HL-60 (cell line): ENCODE results near the gene RIMS3.

Experiments
- DNase-seq, 2 experiments: peaks; one replicate each; pipeline ENCODE4 v3.0.0-alpha.2; 2010 to 2020; ENCODE audit warnings: low read depth in 1 of 2, low spot score in 1 of 2
- H3K27ac ChIP-seq: fragments of 250-450 bp; sonication (Bioruptor Pico); replicated peaks from 2 replicates; pipeline ENCODE4 v1.5.1; 2020; ENCODE audit warnings: mild to moderate bottlenecking, moderate library complexity
- H3K27me3 ChIP-seq: fragments of 250-450 bp; sonication (Bioruptor Pico); 2 replicates; pipeline ENCODE4 v1.5.1; 2021; ENCODE audit warnings: mild to moderate bottlenecking, moderate library complexity; ENCODE audit not compliant: insufficient read depth, poor library complexity, severe bottlenecking
- H3K4me3 ChIP-seq: replicated peaks from 2 replicates; pipeline ENCODE4 v1.5.1; 2011; ENCODE audit warnings: mild to moderate bottlenecking, control low read depth, low read length; ENCODE audit not compliant: insufficient read depth
- GABPA ChIP-seq: IDR thresholded peaks from 2 replicates; pipeline ENCODE4 v1.6.1; 2012; ENCODE audit warnings: low read depth
- POLR2AphosphoS5 ChIP-seq: IDR thresholded peaks from 2 replicates; pipeline ENCODE4 v1.6.1; 2012; ENCODE audit warnings: low read depth
- REST ChIP-seq: IDR thresholded peaks from 2 replicates; pipeline ENCODE4 v1.6.1; 2012; ENCODE audit warnings: low read depth; ENCODE audit not compliant: insufficient replicate concordance
- SPI1 ChIP-seq: IDR thresholded peaks from 2 replicates; pipeline ENCODE4 v1.6.1; 2012; ENCODE audit warnings: low read depth, mild to moderate bottlenecking, borderline replicate concordance
- long read RNA-seq: library from polyadenylated mRNA; unstranded; transcript quantifications from one replicate; pipeline ENCODE4 v2.0.0, GENCODE V29; 2020
- TF ChIP-seq, protein P1 (sequence below): IDR thresholded peaks from one replicate; pipeline ENCODE4 v1.5.1; 2011; ENCODE audit warnings: low read length, control low read depth, inconsistent platforms; ENCODE audit not compliant: insufficient read depth

The RIMS3 gene
- long read RNA-seq, partial matches to known transcripts, result 0 of 6 reads
- long read RNA-seq, other reads (novel, unspliced or antisense), result 6 of 6 reads

GRCh38 chr1:40665335-40666171, at the start of gene RIMS3:
Gene RIMS3, minus strand, starts transcription at chr1:40665682. Its CDS starts 23,757 bp downstream, at chr1:40641925.
- peak within 1 kb of the TSS; percentile 56 for H3K4me3 ChIP-seq
- DNase-seq, result peak; percentile 38 to 68
- TF ChIP-seq SPI1, result no peak
- TF ChIP-seq, protein P1, sequence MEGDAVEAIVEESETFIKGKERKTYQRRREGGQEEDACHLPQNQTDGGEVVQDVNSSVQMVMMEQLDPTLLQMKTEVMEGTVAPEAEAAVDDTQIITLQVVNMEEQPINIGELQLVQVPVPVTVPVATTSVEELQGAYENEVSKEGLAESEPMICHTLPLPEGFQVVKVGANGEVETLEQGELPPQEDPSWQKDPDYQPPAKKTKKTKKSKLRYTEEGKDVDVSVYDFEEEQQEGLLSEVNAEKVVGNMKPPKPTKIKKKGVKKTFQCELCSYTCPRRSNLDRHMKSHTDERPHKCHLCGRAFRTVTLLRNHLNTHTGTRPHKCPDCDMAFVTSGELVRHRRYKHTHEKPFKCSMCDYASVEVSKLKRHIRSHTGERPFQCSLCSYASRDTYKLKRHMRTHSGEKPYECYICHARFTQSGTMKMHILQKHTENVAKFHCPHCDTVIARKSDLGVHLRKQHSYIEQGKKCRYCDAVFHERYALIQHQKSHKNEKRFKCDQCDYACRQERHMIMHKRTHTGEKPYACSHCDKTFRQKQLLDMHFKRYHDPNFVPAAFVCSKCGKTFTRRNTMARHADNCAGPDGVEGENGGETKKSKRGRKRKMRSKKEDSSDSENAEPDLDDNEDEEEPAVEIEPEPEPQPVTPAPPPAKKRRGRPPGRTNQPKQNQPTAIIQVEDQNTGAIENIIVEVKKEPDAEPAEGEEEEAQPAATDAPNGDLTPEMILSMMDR, result no peak
- no peak for TF ChIP-seq GABPA
- TF ChIP-seq REST, result no peak
- TF ChIP-seq POLR2AphosphoS5, result no peak
- H3K27me3 ChIP-seq, result no peaks in the 10 kb centered on the region
- no peak within 1 kb of the TSS for H3K27ac ChIP-seq

DNA sequence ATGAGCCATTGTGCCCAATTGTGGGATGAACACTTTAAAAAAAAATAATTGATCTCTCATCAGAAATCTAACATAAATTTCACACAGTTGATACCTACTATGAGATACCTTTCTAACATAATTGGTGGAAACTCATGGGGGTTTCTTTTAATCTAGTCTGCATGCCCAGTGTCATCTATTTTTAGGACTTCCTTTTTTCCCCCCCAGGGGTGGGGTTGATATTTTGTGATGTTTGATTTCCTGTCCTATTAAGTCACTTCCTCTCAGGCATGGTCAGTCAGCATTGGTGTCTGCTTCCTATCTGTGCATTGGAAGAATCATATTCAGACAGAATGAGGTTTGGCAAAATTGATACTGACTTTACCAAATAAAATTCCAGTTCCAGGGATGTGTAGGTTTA, 47.5 kb upstream of the RIMS3 start:
- TF ChIP-seq SPI1 (peak; percentile 96), GABPA (peak; percentile 63), REST (no peak), POLR2AphosphoS5 (no peak)
- TF ChIP-seq, protein P1, result no peak
- peak in 1 of 2 experiments; percentile 71 for DNase-seq
- no peak overlapping the region for H3K4me3 ChIP-seq
- H3K27me3 ChIP-seq, result no peaks in the 10 kb centered on the region
- peak overlapping the region; percentile 62 for H3K27ac ChIP-seq

GRCh38 chr1:40712405-40712944, 47.0 kb upstream of the RIMS3 start:
- peak overlapping the region; percentile 62 for H3K27ac ChIP-seq
- DNase-seq, result no peak
- no peaks in the 10 kb centered on the region for H3K27me3 ChIP-seq
- TF ChIP-seq GABPA (no peak), REST (no peak), SPI1 (no peak), POLR2AphosphoS5 (no peak)
- TF ChIP-seq, protein P1, result no peak
- no peak overlapping the region for H3K4me3 ChIP-seq
